ENCODE data around the gene TBXAS1.

The TBXAS1 gene

GRCh38 chr7:139949629-139950028, 120.6 kb downstream of the TBXAS1 start:
- no peak for DNase-seq

GRCh38 chr7:139950881-139951525, 121.9 kb downstream of the TBXAS1 start:
- no peak for DNase-seq

GRCh38 chr7:139953229-139953628, 124.2 kb downstream of the TBXAS1 start:
- no peak for DNase-seq

GRCh38 chr7:139955109-139955820, 126.2 kb downstream of the TBXAS1 start:
- DNase-seq, result no peak

GRCh38 chr7:139958599-139959284, 129.7 kb downstream of the TBXAS1 start:
- DNase-seq, result no peak

- no peak for DNase-seq
Measured at GRCh38 chr7:139959285-139959628, 130.2 kb downstream of the TBXAS1 start.

GRCh38 chr7:139959718-139960117, 130.7 kb downstream of the TBXAS1 start:
- DNase-seq, result no peak

- DNase-seq, result no peak
Measured at GRCh38 chr7:139960157-139960556, 131.1 kb downstream of the TBXAS1 start.

- no peak for DNase-seq
Measured at GRCh38 chr7:139965942-139966628, 137.0 kb downstream of the TBXAS1 start.

- no peak for DNase-seq
Measured at GRCh38 chr7:139966949-139967348, 137.9 kb downstream of the TBXAS1 start.

GRCh38 chr7:139968931-139969330, 139.9 kb downstream of the TBXAS1 start:
- no peak for DNase-seq

GRCh38 chr7:139972029-139972428, 143.0 kb downstream of the TBXAS1 start:
- DNase-seq, result no peak

- no peak for DNase-seq
Measured at GRCh38 chr7:139973101-139974050, 144.3 kb downstream of the TBXAS1 start.

- no peak for DNase-seq
Measured at GRCh38 chr7:139974179-139974811, 145.2 kb downstream of the TBXAS1 start.

GRCh38 chr7:139976055-139976837, 147.2 kb downstream of the TBXAS1 start:
- DNase-seq, result no peak

GRCh38 chr7:139976838-139977656, 148.0 kb downstream of the TBXAS1 start:
- DNase-seq, result no peak

- DNase-seq, result no peak
Measured at GRCh38 chr7:139981511-139981895, 152.4 kb downstream of the TBXAS1 start.

- no peak for DNase-seq
Measured at GRCh38 chr7:139982927-139983920, 154.2 kb downstream of the TBXAS1 start.

Data from CD4-positive, alpha-beta T cell treated with Interferon alpha-2 for 1 hour (primary cell).